Astrocyte of the cerebellum (primary cell): ENCODE data around the gene CPHXL2.

Experiments used
- DNase-seq: peaks from one replicate; pipeline ENCODE4 v3.0.0-alpha.2; 2011; ENCODE audit warnings: low read depth
- H3K4me3 ChIP-seq: 2 replicates; pipeline ENCODE4 v1.5.1; 2011; ENCODE audit warnings: mild to moderate bottlenecking, low read depth, low read length, moderate library complexity
- in situ Hi-C: cut with HindIII; loops from 2 replicates; pipeline ENCODE4 v1.10.0; 2017; ENCODE audit warnings: low sequenced_read_pairs
- TF ChIP-seq, protein P1 (sequence below): IDR thresholded peaks from 2 replicates; pipeline ENCODE4 v1.5.1; 2012; ENCODE audit warnings: low read length, low read depth, moderate library complexity, mild to moderate bottlenecking; ENCODE audit errors: missing control alignments

The CPHXL2 gene

DNA sequence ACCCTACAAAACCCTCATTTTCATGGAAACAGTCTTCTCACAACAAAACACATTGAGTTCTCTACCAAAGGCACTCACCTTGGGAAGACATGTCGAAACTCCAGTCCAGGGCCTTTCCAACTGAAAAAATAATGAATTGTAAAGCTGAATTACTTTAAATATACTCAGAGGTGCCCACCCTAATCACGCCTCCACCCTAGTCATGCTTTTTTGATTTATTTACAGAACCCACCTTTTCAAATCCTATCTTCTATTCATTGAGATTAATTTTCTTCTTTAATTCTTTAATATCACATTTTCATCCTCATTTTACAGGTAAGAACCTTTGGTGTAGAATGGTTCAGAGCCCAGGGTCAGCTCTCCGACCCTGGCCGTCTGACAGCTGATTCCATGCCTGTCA lies at the start of gene CPHXL2:
Gene CPHXL2 (minus strand): TSS at position 101 of the 400 bp plus-strand sequence. CDS start 10 bp downstream, at position 91.
- H3K4me3 ChIP-seq, result no peak within 1 kb of the TSS
- in situ Hi-C loops, result no loop called here
- TF ChIP-seq, protein P1, sequence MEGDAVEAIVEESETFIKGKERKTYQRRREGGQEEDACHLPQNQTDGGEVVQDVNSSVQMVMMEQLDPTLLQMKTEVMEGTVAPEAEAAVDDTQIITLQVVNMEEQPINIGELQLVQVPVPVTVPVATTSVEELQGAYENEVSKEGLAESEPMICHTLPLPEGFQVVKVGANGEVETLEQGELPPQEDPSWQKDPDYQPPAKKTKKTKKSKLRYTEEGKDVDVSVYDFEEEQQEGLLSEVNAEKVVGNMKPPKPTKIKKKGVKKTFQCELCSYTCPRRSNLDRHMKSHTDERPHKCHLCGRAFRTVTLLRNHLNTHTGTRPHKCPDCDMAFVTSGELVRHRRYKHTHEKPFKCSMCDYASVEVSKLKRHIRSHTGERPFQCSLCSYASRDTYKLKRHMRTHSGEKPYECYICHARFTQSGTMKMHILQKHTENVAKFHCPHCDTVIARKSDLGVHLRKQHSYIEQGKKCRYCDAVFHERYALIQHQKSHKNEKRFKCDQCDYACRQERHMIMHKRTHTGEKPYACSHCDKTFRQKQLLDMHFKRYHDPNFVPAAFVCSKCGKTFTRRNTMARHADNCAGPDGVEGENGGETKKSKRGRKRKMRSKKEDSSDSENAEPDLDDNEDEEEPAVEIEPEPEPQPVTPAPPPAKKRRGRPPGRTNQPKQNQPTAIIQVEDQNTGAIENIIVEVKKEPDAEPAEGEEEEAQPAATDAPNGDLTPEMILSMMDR, result no peak
- no peak for DNase-seq

GRCh38 chr16:75726390-75726789 lies 49.6 kb upstream of the CPHXL2 start, which contains the start of gene CPHXL:
TSS of gene CPHXL (minus strand) at chr16:75726490. CDS start at chr16:75726442, 48 bp downstream.
- DNase-seq, result no peak
- in situ Hi-C loops, result no loop called here
- TF ChIP-seq, protein P1, result no peak

GRCh38 chr16:75718452-75718851 lies 41.6 kb upstream of the CPHXL2 start:
- H3K4me3 ChIP-seq, result no peak overlapping the region
- TF ChIP-seq, protein P1, result no peak
- in situ Hi-C loops, result no loop called here
- DNase-seq, result no peak

More at GRCh38 chr16:75726390-75726789, 49.6 kb upstream of the CPHXL2 start, which contains the start of gene CPHXL:
- H3K4me3 ChIP-seq, result no peak within 1 kb of the TSS

DNA sequence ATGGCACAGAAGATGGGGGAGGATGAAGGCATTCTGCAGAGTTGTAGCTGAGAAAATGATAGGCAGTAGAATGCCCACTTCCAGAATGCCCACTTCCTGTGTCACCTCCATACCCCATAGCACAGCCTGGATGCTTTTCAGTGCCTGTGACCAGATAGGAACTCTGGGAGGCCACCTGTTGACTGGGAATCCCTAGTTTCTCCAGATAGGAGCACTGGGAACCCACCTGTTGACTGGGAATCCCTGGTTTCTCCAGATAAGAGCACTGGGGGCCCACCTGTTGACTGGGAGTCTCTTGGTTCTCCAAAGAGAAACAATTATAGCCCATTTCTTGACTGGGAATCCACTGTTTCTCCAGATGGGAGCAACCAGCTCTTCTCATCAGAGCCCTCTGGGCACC lies 37.9 kb upstream of the CPHXL2 start:
- in situ Hi-C loops, result no loop called here
- no peak for DNase-seq
- no peak overlapping the region for H3K4me3 ChIP-seq
- TF ChIP-seq, protein P1, result no peak

DNA sequence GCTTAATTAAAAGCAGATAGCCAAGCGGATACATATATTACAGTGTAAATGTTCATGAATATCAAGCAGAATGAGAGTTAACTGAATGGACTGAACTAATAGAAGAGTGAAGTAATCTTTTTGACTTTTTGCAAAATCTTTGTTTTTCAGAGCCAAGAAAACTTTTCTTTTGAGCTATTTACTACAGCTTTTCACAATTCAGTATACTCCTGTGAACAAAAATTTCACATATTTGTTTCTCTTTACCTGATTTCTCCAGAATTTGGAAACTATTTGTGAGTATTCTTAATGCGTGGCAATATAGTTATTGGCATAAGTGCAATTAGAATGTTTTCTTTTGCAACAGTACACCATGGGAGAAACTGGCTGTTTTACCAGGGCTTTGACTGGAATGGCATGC lies 33.5 kb upstream of the CPHXL2 start:
- in situ Hi-C loops, result no loop called here
- no peak for DNase-seq
- TF ChIP-seq, protein P1, result no peak
- H3K4me3 ChIP-seq, result no peak overlapping the region

GRCh38 chr16:75703306-75703705 lies 26.5 kb upstream of the CPHXL2 start:
- no peak overlapping the region for H3K4me3 ChIP-seq
- TF ChIP-seq, protein P1, result no peak
- in situ Hi-C loops, result no loop called here
- no peak for DNase-seq
